Nephron progenitor cell (in vitro differentiated cells): ENCODE measurements around the gene RPL11.

Experiments used
- DNase-seq: peaks from one replicate; pipeline ENCODE4 v3.0.0; 2021
- H3K27ac Mint-ChIP-seq: 2 replicates; pipeline ENCODE4 v1.8.0; 2021; ENCODE audit warnings: mild to moderate bottlenecking, moderate library complexity, mixed read lengths
- H3K27me3 Mint-ChIP-seq: 2 replicates; pipeline ENCODE4 v1.8.0; 2021; ENCODE audit warnings: mild to moderate bottlenecking, low read depth, mixed read lengths; ENCODE audit not compliant: poor library complexity
- H3K36me3 Mint-ChIP-seq: 2 replicates; pipeline ENCODE4 v1.8.0; 2021; ENCODE audit warnings: low read depth, mixed read lengths
- H3K4me1 Mint-ChIP-seq: 2 replicates; pipeline ENCODE4 v1.8.0; 2021; ENCODE audit warnings: mixed read lengths
- H3K4me3 Mint-ChIP-seq: 2 replicates; pipeline ENCODE4 v1.8.0; 2021; ENCODE audit warnings: mild to moderate bottlenecking, moderate library complexity, mixed read lengths
- H3K9me3 Mint-ChIP-seq: 2 replicates; pipeline ENCODE4 v1.8.0; 2021; ENCODE audit warnings: mild to moderate bottlenecking, moderate library complexity, mixed read lengths
- TF ChIP-seq, protein P1 (sequence below): fragments of 200-600 bp; sonication (generic); IDR thresholded peaks from 2 replicates; pipeline ENCODE4 v1.5.0; 2021; ENCODE audit warnings: antibody characterized with exemption

The RPL11 gene

DNA sequence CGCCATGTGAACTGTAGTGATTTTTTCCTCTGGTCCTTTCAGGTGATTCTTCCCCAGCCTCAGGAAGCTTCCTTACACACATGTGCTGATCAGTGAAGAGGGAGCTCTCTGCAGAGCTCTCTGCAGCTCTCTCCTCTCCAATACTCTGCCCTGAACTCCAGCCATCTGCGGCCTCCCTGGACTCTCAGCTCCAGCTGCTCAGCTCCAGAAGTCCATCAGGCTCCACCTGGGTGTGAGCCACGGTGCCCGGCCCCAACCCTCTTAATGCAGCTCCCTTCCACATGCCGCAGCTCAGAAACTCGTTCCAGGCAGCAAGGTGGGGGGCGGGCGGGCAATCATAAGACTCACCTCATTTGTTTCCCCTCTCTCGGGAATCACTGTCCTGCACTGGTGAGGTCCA is 30.9 kb upstream of the RPL11 start:
- H3K9me3 Mint-ChIP-seq, result peaks cover 10% of the 10 kb centered on the region
- TF ChIP-seq, protein P1, sequence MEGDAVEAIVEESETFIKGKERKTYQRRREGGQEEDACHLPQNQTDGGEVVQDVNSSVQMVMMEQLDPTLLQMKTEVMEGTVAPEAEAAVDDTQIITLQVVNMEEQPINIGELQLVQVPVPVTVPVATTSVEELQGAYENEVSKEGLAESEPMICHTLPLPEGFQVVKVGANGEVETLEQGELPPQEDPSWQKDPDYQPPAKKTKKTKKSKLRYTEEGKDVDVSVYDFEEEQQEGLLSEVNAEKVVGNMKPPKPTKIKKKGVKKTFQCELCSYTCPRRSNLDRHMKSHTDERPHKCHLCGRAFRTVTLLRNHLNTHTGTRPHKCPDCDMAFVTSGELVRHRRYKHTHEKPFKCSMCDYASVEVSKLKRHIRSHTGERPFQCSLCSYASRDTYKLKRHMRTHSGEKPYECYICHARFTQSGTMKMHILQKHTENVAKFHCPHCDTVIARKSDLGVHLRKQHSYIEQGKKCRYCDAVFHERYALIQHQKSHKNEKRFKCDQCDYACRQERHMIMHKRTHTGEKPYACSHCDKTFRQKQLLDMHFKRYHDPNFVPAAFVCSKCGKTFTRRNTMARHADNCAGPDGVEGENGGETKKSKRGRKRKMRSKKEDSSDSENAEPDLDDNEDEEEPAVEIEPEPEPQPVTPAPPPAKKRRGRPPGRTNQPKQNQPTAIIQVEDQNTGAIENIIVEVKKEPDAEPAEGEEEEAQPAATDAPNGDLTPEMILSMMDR, result no peak
- no peak for DNase-seq
- H3K4me3 Mint-ChIP-seq, result no peak overlapping the region
- peaks cover 7% of the 10 kb centered on the region for H3K36me3 Mint-ChIP-seq
- H3K27ac Mint-ChIP-seq, result no peak overlapping the region
- peaks cover 23% of the 10 kb centered on the region for H3K4me1 Mint-ChIP-seq
- H3K27me3 Mint-ChIP-seq, result no peaks in the 10 kb centered on the region

DNA sequence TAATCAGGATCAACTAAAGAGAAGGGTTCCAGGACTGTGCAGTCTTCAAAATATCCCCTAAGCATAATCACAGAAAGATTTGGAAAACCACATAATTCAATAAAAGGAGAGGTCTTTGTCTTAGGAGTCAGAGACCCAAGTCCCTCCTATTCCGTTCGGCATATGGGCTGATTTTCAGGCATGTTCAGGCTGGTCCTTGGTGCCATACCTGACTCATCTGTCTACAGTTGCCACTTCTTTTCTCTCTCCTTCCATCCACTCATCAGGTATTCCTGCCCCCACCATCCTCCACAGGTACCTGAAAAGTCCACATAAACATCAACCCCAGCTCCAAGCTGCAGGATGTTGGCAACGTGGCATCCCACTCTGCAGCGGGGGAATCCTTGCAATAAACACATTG is 29.7 kb upstream of the RPL11 start:
- H3K4me1 Mint-ChIP-seq, result peaks cover 23% of the 10 kb centered on the region
- H3K27me3 Mint-ChIP-seq, result no peaks in the 10 kb centered on the region
- peaks cover 7% of the 10 kb centered on the region for H3K36me3 Mint-ChIP-seq
- H3K9me3 Mint-ChIP-seq, result peaks cover 10% of the 10 kb centered on the region
- no peak overlapping the region for H3K4me3 Mint-ChIP-seq
- TF ChIP-seq, protein P1, result no peak
- no peak for DNase-seq
- no peak overlapping the region for H3K27ac Mint-ChIP-seq

GRCh38 chr1:23664837-23665795 is 26.5 kb upstream of the RPL11 start:
- no peaks in the 10 kb centered on the region for H3K9me3 Mint-ChIP-seq
- H3K36me3 Mint-ChIP-seq, result no peaks in the 10 kb centered on the region
- peaks cover 18% of the 10 kb centered on the region for H3K4me1 Mint-ChIP-seq
- H3K27me3 Mint-ChIP-seq, result peaks cover 13% of the 10 kb centered on the region
- H3K4me3 Mint-ChIP-seq, result no peak overlapping the region
- peak; percentile 36 for DNase-seq
- TF ChIP-seq, protein P1, result peak; percentile 60
- no peak overlapping the region for H3K27ac Mint-ChIP-seq

GRCh38 chr1:23667411-23667810 is 24.2 kb upstream of the RPL11 start:
- no peak overlapping the region for H3K27ac Mint-ChIP-seq
- peaks cover 13% of the 10 kb centered on the region for H3K4me1 Mint-ChIP-seq
- no peak overlapping the region for H3K4me3 Mint-ChIP-seq
- TF ChIP-seq, protein P1, result no peak
- no peaks in the 10 kb centered on the region for H3K9me3 Mint-ChIP-seq
- H3K27me3 Mint-ChIP-seq, result peaks cover 26% of the 10 kb centered on the region
- DNase-seq, result no peak
- no peaks in the 10 kb centered on the region for H3K36me3 Mint-ChIP-seq

GRCh38 chr1:23670709-23671108 is 20.9 kb upstream of the RPL11 start:
- no peaks in the 10 kb centered on the region for H3K36me3 Mint-ChIP-seq
- H3K4me1 Mint-ChIP-seq, result no peaks in the 10 kb centered on the region
- TF ChIP-seq, protein P1, result no peak
- H3K9me3 Mint-ChIP-seq, result no peaks in the 10 kb centered on the region
- H3K27ac Mint-ChIP-seq, result no peak overlapping the region
- H3K27me3 Mint-ChIP-seq, result peaks cover 43% of the 10 kb centered on the region
- DNase-seq, result no peak
- no peak overlapping the region for H3K4me3 Mint-ChIP-seq
